H1 (cell line): Measurements from ENCODE around the gene SMYD3. TPM values are rescaled to one million over a fixed set of nuclear protein-coding genes. Genes with fewer than 3 reads are reported as not detected.

ENCODE experiments used
- CTCF ChIA-PET: fragments of 300-600 bp; sonication (Branson Sonifier 250); formaldehyde crosslinking; loops from one replicate; lab custom pipeline; 2021; ENCODE audit not compliant: partially characterized antibody; lab: Charles Lee
- POLR2A ChIA-PET: fragments of 300-600 bp; sonication (Branson Sonifier 250); formaldehyde crosslinking; loops from one replicate; lab custom pipeline; 2021; ENCODE audit warnings: inconsistent platforms; ENCODE audit not compliant: partially characterized antibody; lab: Charles Lee
- DNase-seq, 2 experiments: peaks; one replicate each; pipeline versions ENCODE4 v3.0.0 to v3.0.0-alpha.2; 2010 to 2022; ENCODE audit warnings: low spot score in 2 of 2, low read depth in 1 of 2, mixed read lengths in 1 of 2
- FAIRE-seq: peaks from 2 replicates; lab custom pipeline; 2011; peaks lifted over from hg19 to GRCh38; lab: Jason Lieb, UNC
- H2AFZ ChIP-seq: 2 replicates; pipeline ENCODE4 v1.8.1; 2012; ENCODE audit warnings: low read length, inconsistent platforms
- H2AK5ac ChIP-seq: 2 replicates; pipeline ENCODE4 v1.6.1; 2013; ENCODE audit warnings: low read depth, low read length
- H2BK120ac ChIP-seq: replicated peaks from 2 replicates; pipeline ENCODE3; 2013; ENCODE audit warnings: low read depth, low read length, inconsistent platforms
- H2BK12ac ChIP-seq: 2 replicates; pipeline ENCODE4 v1.6.1; 2013; ENCODE audit warnings: low read depth, low read length
- H2BK15ac ChIP-seq: 2 replicates; pipeline ENCODE4 v1.6.1; 2013; ENCODE audit warnings: low read length
- H2BK20ac ChIP-seq: 2 replicates; pipeline ENCODE4 v1.6.1; 2013; ENCODE audit warnings: low read length
- H2BK5ac ChIP-seq: 2 replicates; pipeline ENCODE4 v1.6.1; 2013; ENCODE audit warnings: low read depth, low read length
- H3K14ac ChIP-seq: 2 replicates; pipeline ENCODE4 v1.6.1; 2013; ENCODE audit warnings: inconsistent platforms; ENCODE audit not compliant: insufficient read length
- H3K18ac ChIP-seq: 2 replicates; pipeline ENCODE4 v1.6.1; 2013; ENCODE audit warnings: low read length; ENCODE audit errors: extremely low read depth
- H3K23ac ChIP-seq: 2 replicates; pipeline ENCODE4 v1.6.1; 2013; ENCODE audit warnings: inconsistent platforms; ENCODE audit not compliant: insufficient read length
- H3K23me2 ChIP-seq: 2 replicates; pipeline ENCODE4 v1.6.1; 2013; ENCODE audit warnings: low read depth, low read length
- H3K27ac ChIP-seq: 2 replicates; pipeline ENCODE4 v1.6.1; 2011; ENCODE audit warnings: low read depth, low read length, inconsistent platforms
- H3K27me3 ChIP-seq, 4 experiments: replicated peaks in 1 of 4; 1 replicate in 1 of 4; 2 replicates in 3 of 4; pipeline versions ENCODE4 v1.6.1 to v1.8.1; 2011 to 2013; ENCODE audit warnings: low read length in 3 of 4, mild to moderate bottlenecking in 3 of 4, inconsistent platforms in 2 of 4, mixed read lengths in 2 of 4, moderate library complexity in 1 of 4; ENCODE audit not compliant: control insufficient read depth in 3 of 4, insufficient read depth in 3 of 4; ENCODE audit errors: extremely low read depth in 1 of 4
- H3K36me3 ChIP-seq, 4 experiments: 2 replicates each; pipeline versions ENCODE4 v1.6.1 to v1.8.1; 2011 to 2013; ENCODE audit warnings: mild to moderate bottlenecking in 4 of 4, low read length in 3 of 4, moderate library complexity in 2 of 4, control low read depth in 1 of 4, inconsistent platforms in 1 of 4; ENCODE audit not compliant: insufficient read depth in 4 of 4, control insufficient read depth in 2 of 4
- H3K4ac ChIP-seq: replicated peaks from 2 replicates; pipeline ENCODE3; 2013; ENCODE audit warnings: low read length, low read depth, mixed read lengths, inconsistent platforms; ENCODE audit not compliant: insufficient read length
- H3K4me1 ChIP-seq, 4 experiments: replicated peaks in 1 of 4; 1 replicate in 1 of 4; 2 replicates in 3 of 4; pipeline versions ENCODE4 v1.6.1 to v1.8.1; 2011 to 2013; ENCODE audit warnings: low read length in 3 of 4, inconsistent platforms in 2 of 4, mixed read lengths in 1 of 4; ENCODE audit not compliant: insufficient read depth in 4 of 4, control insufficient read depth in 3 of 4
- H3K4me2 ChIP-seq, 2 experiments: 2 replicates each; pipeline versions ENCODE4 v1.6.1 to v1.8.1; 2011 to 2013; ENCODE audit warnings: low read depth in 2 of 2, low read length in 2 of 2, control low read depth in 1 of 2, inconsistent platforms in 1 of 2, mild to moderate bottlenecking in 1 of 2; ENCODE audit not compliant: insufficient read depth in 1 of 2
- H3K4me3 ChIP-seq, 4 experiments: fragments of 200-600, 300-600 bp in 1 of 4; sonication (generic), shearing (Covaris generic), sonication (Bioruptor Twin) in 1 of 4; 2 replicates each; pipeline versions ENCODE4 v1.5.1 to v1.8.1; 2011 to 2016; ENCODE audit warnings: low read length in 4 of 4, low read depth in 3 of 4, control low read depth in 2 of 4, inconsistent platforms in 2 of 4, mild to moderate bottlenecking in 2 of 4, mixed read lengths in 1 of 4, moderate library complexity in 1 of 4; ENCODE audit not compliant: insufficient read depth in 2 of 4; ENCODE audit errors: extremely low read depth in 1 of 4
- H3K56ac ChIP-seq: replicated peaks from 2 replicates; pipeline ENCODE3; 2013; ENCODE audit warnings: low read depth, mild to moderate bottlenecking, mixed read lengths, low read length, inconsistent platforms; ENCODE audit not compliant: insufficient read length
- H3K79me1 ChIP-seq: 2 replicates; pipeline ENCODE4 v1.6.1; 2013; ENCODE audit warnings: low read depth, low read length, control low read depth
- H3K79me2 ChIP-seq, 2 experiments: 2 replicates each; pipeline versions ENCODE4 v1.6.1 to v1.8.1; 2012 to 2013; ENCODE audit warnings: low read length in 2 of 2, mild to moderate bottlenecking in 2 of 2, inconsistent platforms in 1 of 2; ENCODE audit not compliant: insufficient read depth in 2 of 2, control insufficient read depth in 1 of 2
- H3K9ac ChIP-seq, 4 experiments: replicated peaks in 1 of 4; 1 replicate in 1 of 4; 2 replicates in 3 of 4; pipeline versions ENCODE4 v1.6.1 to v1.8.1; 2011 to 2013; ENCODE audit warnings: low read depth in 3 of 4, low read length in 3 of 4, control low read depth in 2 of 4, mild to moderate bottlenecking in 2 of 4, moderate library complexity in 2 of 4, inconsistent platforms in 1 of 4; ENCODE audit errors: extremely low read depth in 1 of 4
- H3K9me3 ChIP-seq, 2 experiments: 2 replicates each; pipeline versions ENCODE4 v1.6.1 to v1.8.1; 2012 to 2013; ENCODE audit warnings: mild to moderate bottlenecking in 2 of 2, moderate library complexity in 2 of 2, control low read depth in 1 of 2, inconsistent platforms in 1 of 2, low read depth in 1 of 2, low read length in 1 of 2, mixed read lengths in 1 of 2; ENCODE audit not compliant: insufficient read depth in 2 of 2
- H4K20me1 ChIP-seq, 2 experiments: replicated peaks in 1 of 2; 2 replicates each; pipeline versions ENCODE3 to v1.8.1; 2011 to 2013; ENCODE audit warnings: inconsistent platforms in 2 of 2, low read length in 2 of 2, mild to moderate bottlenecking in 1 of 2; ENCODE audit not compliant: insufficient read depth in 2 of 2, control insufficient read depth in 1 of 2
- H4K5ac ChIP-seq: 2 replicates; pipeline ENCODE4 v1.6.1; 2013; ENCODE audit warnings: low read length, low read depth, mixed read lengths, inconsistent platforms; ENCODE audit not compliant: insufficient read length
- H4K8ac ChIP-seq: 2 replicates; pipeline ENCODE4 v1.8.0; 2013; ENCODE audit warnings: mild to moderate bottlenecking, moderate library complexity, low read length, inconsistent platforms; ENCODE audit not compliant: insufficient read depth; ENCODE audit errors: extremely low read depth
- H4K91ac ChIP-seq: replicated peaks from 2 replicates; pipeline ENCODE3; 2013; ENCODE audit warnings: low read length, mixed read lengths, inconsistent platforms; ENCODE audit not compliant: insufficient read length
- CBX5 ChIP-seq: fragments of 300-800, 300-1000 bp; sonication (generic); IDR thresholded peaks from 2 replicates; pipeline ENCODE4 v1.7.1; 2016; ENCODE audit warnings: antibody characterized with exemption, low read length, low read depth
- EP300 ChIP-seq, 2 experiments: IDR thresholded peaks; 1 replicate in 1 of 2; 2 replicates in 1 of 2; pipeline ENCODE4 v1.6.1; 2011 to 2012; ENCODE audit warnings: low read depth in 2 of 2, low read length in 2 of 2, mild to moderate bottlenecking in 2 of 2, borderline replicate concordance in 1 of 2, inconsistent platforms in 1 of 2, moderate library complexity in 1 of 2
- JUND ChIP-seq: IDR thresholded peaks from 2 replicates; pipeline ENCODE4 v1.6.1; 2011; ENCODE audit warnings: mild to moderate bottlenecking, improper control_type of control experiment, low read length
- RNF2 ChIP-seq: fragments of 200-900, 300-1000 bp; sonication (generic); IDR thresholded peaks from 2 replicates; pipeline ENCODE4 v1.7.1; 2016; ENCODE audit warnings: borderline replicate concordance, low read depth, mild to moderate bottlenecking, antibody characterized with exemption, low read length; ENCODE audit not compliant: poor library complexity, severe bottlenecking; ENCODE audit errors: missing control alignments
- WGBS, 2 experiments: shearing (Covaris generic) in 1 of 2; methylation state at CpG; one replicate each; pipeline versions ENCODE4 v1.1.6 to v1.1.7; 2013 to 2015; ENCODE audit warnings: low lambda C conversion rate in 2 of 2, mixed read lengths in 2 of 2, inconsistent platforms in 1 of 2, low coverage in 1 of 2, missing lambda C conversion rate in 1 of 2; ENCODE audit not compliant: insufficient replicate concordance in 2 of 2, insufficient coverage in 1 of 2, insufficient read length in 1 of 2; ENCODE audit errors: extremely low coverage in 1 of 2, missing lambda C conversion rate in 1 of 2; 5-methylcytosine and 5-hydroxymethylcytosine counted together
- polyA plus RNA-seq, 7 experiments: library from polyadenylated mRNA; depleted of rRNA in 3 of 7; stranded (reverse) in 5 of 7; unstranded in 2 of 7; fragments of >200 nt in 5 of 7; fragments of 200-250 nt in 2 of 7; gene quantifications; 1 replicate in 5 of 7; 2 replicates in 1 of 7; 4 replicates in 1 of 7; pipeline versions ENCODE4 v1.2.1 to v1.2.3, GENCODE V29; 2011 to 2013; ENCODE audit warnings: missing spikeins in 2 of 7, mixed read lengths in 2 of 7
- total RNA-seq: library from RNA; stranded (reverse); fragmentation: NEBNext Ultra II Directional; extraction: Animal tissue kit (Norgen Biotek cat#: 25700); gene quantifications from 2 replicates; pipeline ENCODE4 v1.2.1, GENCODE V29; 2021
- TF ChIP-seq, protein P1 (sequence below): IDR thresholded peaks from 2 replicates; pipeline ENCODE4 v1.6.1; 2012; ENCODE audit warnings: low read length, inconsistent platforms

The SMYD3 gene
- total and polyA plus RNA-seq, 2 of the 8 experiments (the other 6 are each of a cell fraction or from before 2014, with no cell fraction given) = 17.3 to 25.4 TPM

DNA sequence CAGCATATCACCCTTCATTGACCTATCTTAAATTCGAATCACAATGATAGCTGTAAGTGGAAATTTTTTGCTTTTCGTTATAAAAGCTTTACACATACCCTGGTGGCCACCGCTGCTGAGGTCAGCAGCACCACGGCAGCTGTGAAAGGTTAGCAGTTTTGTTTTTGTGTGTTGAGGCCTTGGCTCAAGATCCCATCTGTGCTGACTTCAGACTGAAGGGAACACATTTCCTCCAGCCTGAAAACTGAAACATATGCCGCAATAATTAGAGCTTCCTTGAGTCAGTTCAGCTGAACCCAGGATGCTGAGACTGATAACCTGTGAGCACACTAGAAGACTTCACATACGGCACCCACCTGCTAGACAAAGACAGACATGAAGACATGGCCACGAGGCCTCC, 103.0 kb downstream of the SMYD3 start:
- no peak overlapping the region for H3K23ac ChIP-seq
- 92% methylated on average over 7 of the region's 7 CpGs; no CpG with 5 or more reads in 1 of the 2 experiments for WGBS, 2 experiments
- CTCF ChIA-PET = interaction anchor here (0.9 kb wide), 1 partner anchor 94 kb away, joined by 3 read pairs; no protein-coding TSS in a partner anchor

More for the DNA sequence above, 103.0 kb downstream of the SMYD3 start:
- no peaks in the 10 kb centered on the region for H3K79me2 ChIP-seq
- H2BK12ac ChIP-seq = no peak overlapping the region
- H4K5ac ChIP-seq = no peak overlapping the region
- DNase-seq (no peak), FAIRE-seq (no peak)
- no peaks in the 10 kb centered on the region for H3K36me3 ChIP-seq
- no peak overlapping the region for H3K4me2 ChIP-seq
- no peak overlapping the region for H3K27ac ChIP-seq
- no peak overlapping the region for H2BK120ac ChIP-seq
- no peak overlapping the region for H3K18ac ChIP-seq
- POLR2A ChIA-PET = no interaction called here
- H3K14ac ChIP-seq = no peak overlapping the region
- TF ChIP-seq JUND = no peak
- TF ChIP-seq EP300 (IDR thresholded peaks at IDR 0.05; ENCODE audit: borderline replicate concordance in 1 of 2, low read depth in 2 of 2, low read length in 2 of 2) = no peak
- TF ChIP-seq, protein P1, sequence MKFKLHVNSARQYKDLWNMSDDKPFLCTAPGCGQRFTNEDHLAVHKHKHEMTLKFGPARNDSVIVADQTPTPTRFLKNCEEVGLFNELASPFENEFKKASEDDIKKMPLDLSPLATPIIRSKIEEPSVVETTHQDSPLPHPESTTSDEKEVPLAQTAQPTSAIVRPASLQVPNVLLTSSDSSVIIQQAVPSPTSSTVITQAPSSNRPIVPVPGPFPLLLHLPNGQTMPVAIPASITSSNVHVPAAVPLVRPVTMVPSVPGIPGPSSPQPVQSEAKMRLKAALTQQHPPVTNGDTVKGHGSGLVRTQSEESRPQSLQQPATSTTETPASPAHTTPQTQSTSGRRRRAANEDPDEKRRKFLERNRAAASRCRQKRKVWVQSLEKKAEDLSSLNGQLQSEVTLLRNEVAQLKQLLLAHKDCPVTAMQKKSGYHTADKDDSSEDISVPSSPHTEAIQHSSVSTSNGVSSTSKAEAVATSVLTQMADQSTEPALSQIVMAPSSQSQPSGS = no peak
- TF ChIP-seq RNF2 = no peak
- TF ChIP-seq CBX5 = no peak
- no peaks in the 10 kb centered on the region for H3K9me3 ChIP-seq
- H4K20me1 ChIP-seq = no peaks in the 10 kb centered on the region
- H2BK5ac ChIP-seq = no peak overlapping the region
- no peaks in the 10 kb centered on the region for H3K23me2 ChIP-seq
- no peak overlapping the region for H2BK20ac ChIP-seq
- no peak overlapping the region for H2BK15ac ChIP-seq
- no peak overlapping the region for H3K4me3 ChIP-seq
- H4K8ac ChIP-seq = no peak overlapping the region; the same call in 1 of the 2 replicates
- no peaks in the 10 kb centered on the region for H3K79me1 ChIP-seq
- no peak overlapping the region for H3K56ac ChIP-seq
- H3K4me1 ChIP-seq = peaks cover 0 to 3% (median 0%) of the 10 kb centered on the region in 4 experiments; a peak in 1 of 7 replicates
- H2AFZ ChIP-seq = no peak overlapping the region
- no peak overlapping the region for H4K91ac ChIP-seq
- H2AK5ac ChIP-seq = no peak overlapping the region
- no peak overlapping the region for H3K4ac ChIP-seq
- no peaks in the 10 kb centered on the region for H3K27me3 ChIP-seq
- H3K9ac ChIP-seq = no peak overlapping the region
